ENCODE data around the gene STK36.

GRCh38 chr2:218733171-218734021 lies 61.5 kb downstream of the STK36 start:
- no peak for TF ChIP-seq POLR2A (IDR thresholded peaks at IDR 0.05)
- no peak for TF ChIP-seq CTCF (IDR thresholded peaks at IDR 0.05)
